ENCODE results near the gene SLC25A10.

Gene SLC25A10

GRCh38 chr17:81681672-81682071 lies 30.4 kb upstream of the SLC25A10 start:
- H3K36me3 ChIP-seq (ENCODE audit: insufficient read depth): peaks cover 7% of the 10 kb centered on the region; the same call in 1 of the 2 replicates
- no peak overlapping the region for H3K27ac ChIP-seq
- H4K20me1 ChIP-seq (ENCODE audit: insufficient read depth): no peaks in the 10 kb centered on the region
- H3K4me2 ChIP-seq: no peak overlapping the region
- no peak overlapping the region for H3K4me3 ChIP-seq (IDR thresholded peaks at IDR 0.05; ENCODE audit: insufficient read depth, low read depth, low read length)
- peaks cover 26% of the 10 kb centered on the region for H3K4me1 ChIP-seq (ENCODE audit: low read depth, poor library complexity, severe bottlenecking)
- no peak overlapping the region for H3K9ac ChIP-seq
- H3K79me2 ChIP-seq (ENCODE audit: insufficient read depth, low read depth): peaks cover 53% of the 10 kb centered on the region
- TF ChIP-seq CTCF (conservative IDR thresholded peaks at IDR 0.05; ENCODE audit: low read depth, low read length): no peak
- no peak overlapping the region for H2AFZ ChIP-seq (ENCODE audit: low read depth)
- no peaks in the 10 kb centered on the region for H3K27me3 ChIP-seq (ENCODE audit: insufficient read depth, low read depth)

GRCh38 chr17:81682565-81683207 lies 29.4 kb upstream of the SLC25A10 start:
- TF ChIP-seq CTCF (conservative IDR thresholded peaks at IDR 0.05; ENCODE audit: low read depth, low read length): no peak
- H3K27ac ChIP-seq: no peak overlapping the region
- H3K36me3 ChIP-seq (ENCODE audit: insufficient read depth): peaks cover 12% of the 10 kb centered on the region; the same call in 1 of the 2 replicates
- H4K20me1 ChIP-seq (ENCODE audit: insufficient read depth): no peaks in the 10 kb centered on the region
- H3K4me1 ChIP-seq (ENCODE audit: low read depth, poor library complexity, severe bottlenecking): peaks cover 26% of the 10 kb centered on the region
- H3K9ac ChIP-seq: peak overlapping the region; percentile 85; the same call in 1 of the 2 replicates
- peak overlapping the region; percentile 21; the same call in 1 of the 2 replicates for H2AFZ ChIP-seq (ENCODE audit: low read depth)
- H3K27me3 ChIP-seq (ENCODE audit: insufficient read depth, low read depth): no peaks in the 10 kb centered on the region
- H3K79me2 ChIP-seq (ENCODE audit: insufficient read depth, low read depth): peaks cover 55% of the 10 kb centered on the region
- peak overlapping the region; percentile 85 for H3K4me2 ChIP-seq
- H3K4me3 ChIP-seq (IDR thresholded peaks at IDR 0.05; ENCODE audit: insufficient read depth, low read depth, low read length): peak overlapping the region; percentile 3

DNA sequence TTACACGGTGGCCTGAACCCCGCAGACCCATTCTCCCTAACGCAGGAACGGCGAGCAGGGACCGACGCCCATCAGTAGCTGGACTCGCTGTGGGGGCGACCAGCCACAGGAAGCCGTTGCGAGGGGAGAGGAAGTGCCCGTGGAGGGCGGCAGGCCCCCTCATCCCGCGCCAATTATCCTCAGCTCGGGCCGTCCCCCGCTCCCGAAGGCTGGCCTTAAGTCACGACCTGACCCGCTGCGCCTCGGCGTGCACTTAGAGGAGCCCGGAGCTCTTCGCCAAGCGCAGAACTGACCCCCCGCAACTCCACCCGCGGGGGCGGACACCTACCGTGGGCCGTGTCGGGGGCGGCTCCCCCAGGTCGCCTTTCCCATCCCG lies 28.9 kb upstream of the SLC25A10 start:
- H3K27me3 ChIP-seq (ENCODE audit: insufficient read depth, low read depth): no peaks in the 10 kb centered on the region
- H3K79me2 ChIP-seq (ENCODE audit: insufficient read depth, low read depth): peaks cover 55% of the 10 kb centered on the region
- H3K27ac ChIP-seq: no peak overlapping the region

More for the DNA sequence above, 28.9 kb upstream of the SLC25A10 start:
- Histone ChIP-seq H3K4me1 (ENCODE audit: low read depth, poor library complexity, severe bottlenecking) (peaks cover 26% of the 10 kb centered on the region), H3K4me2 (peak overlapping the region; percentile 85), H3K9ac (peak overlapping the region; percentile 85; the same call in 1 of the 2 replicates), H2AFZ (ENCODE audit: low read depth) (peak overlapping the region; percentile 21; the same call in 1 of the 2 replicates), H3K36me3 (ENCODE audit: insufficient read depth) (peaks cover 12% of the 10 kb centered on the region; the same call in 1 of the 2 replicates), H4K20me1 (ENCODE audit: insufficient read depth) (no peaks in the 10 kb centered on the region), H3K4me3 (IDR thresholded peaks at IDR 0.05; ENCODE audit: insufficient read depth, low read depth, low read length) (peak overlapping the region; percentile 3)
- TF ChIP-seq CTCF (conservative IDR thresholded peaks at IDR 0.05; ENCODE audit: low read depth, low read length): no peak
